SU-DHL-6 (cell line): ENCODE results near the gene ARHGAP6.

Experiments used
- H2AFZ ChIP-seq: fragments of 200-600 bp; sonication (generic); 2 replicates; pipeline ENCODE4 v1.6.1; 2014; ENCODE audit warnings: low read depth, mild to moderate bottlenecking, moderate library complexity, mixed read lengths, antibody characterized with exemption, low read length; ENCODE audit not compliant: severe bottlenecking
- H3F3A ChIP-seq: fragments of 200-600 bp; shearing (Covaris generic); 2 replicates; pipeline ENCODE4 v1.6.0; 2016; ENCODE audit warnings: antibody characterized with exemption, mild to moderate bottlenecking; ENCODE audit not compliant: insufficient read depth
- H3K27ac ChIP-seq: fragments of 200-600 bp; sonication (generic); 2 replicates; pipeline ENCODE4 v1.5.1; 2016; ENCODE audit warnings: low read depth, mild to moderate bottlenecking, low read length, moderate library complexity, mixed read lengths
- H3K27me3 ChIP-seq: fragments of 200-600 bp; sonication (generic), shearing (Covaris generic); 2 replicates; pipeline ENCODE4 v1.6.0; 2014; ENCODE audit warnings: mild to moderate bottlenecking, low read length
- H3K36me3 ChIP-seq: fragments of 200-600 bp; sonication (generic); 2 replicates; pipeline ENCODE4 v1.6.1; 2014; ENCODE audit warnings: mild to moderate bottlenecking, low read length, mixed read lengths
- H3K4me2 ChIP-seq: fragments of 300-600, 200-600 bp; shearing (Covaris generic), sonication (generic); 2 replicates; pipeline ENCODE4 v1.6.0; 2014; ENCODE audit warnings: low read length, low read depth, mild to moderate bottlenecking; ENCODE audit not compliant: poor library complexity, severe bottlenecking
- H3K4me3 ChIP-seq: fragments of 200-600 bp; sonication (generic); 2 replicates; pipeline ENCODE4 v1.5.1; 2014; ENCODE audit warnings: antibody characterized with exemption, low read length, mild to moderate bottlenecking, mixed read lengths; ENCODE audit not compliant: insufficient read depth, poor library complexity, severe bottlenecking
- H3K79me2 ChIP-seq: fragments of 200-600 bp; sonication (generic); 2 replicates; pipeline ENCODE4 v1.6.1; 2014; ENCODE audit warnings: mild to moderate bottlenecking, low read length, moderate library complexity; ENCODE audit not compliant: insufficient read depth
- H3K9ac ChIP-seq: fragments of 200-600 bp; sonication (generic); 2 replicates; pipeline ENCODE4 v1.7.0; 2014; ENCODE audit warnings: mild to moderate bottlenecking, low read length
- H3K9me2 ChIP-seq: fragments of 200-600 bp; sonication (generic); replicated peaks from 2 replicates; pipeline ENCODE4 v1.6.1; 2014; ENCODE audit warnings: low read length; ENCODE audit not compliant: insufficient read depth
- H3K9me3 ChIP-seq: fragments of 200-600 bp; sonication (generic); 2 replicates; pipeline ENCODE4 v1.6.1; 2014; ENCODE audit warnings: low read length, mixed read lengths; ENCODE audit not compliant: insufficient read depth
- H4K20me1 ChIP-seq: fragments of 200-600 bp; sonication (generic); 2 replicates; pipeline ENCODE4 v1.6.1; 2014; ENCODE audit warnings: low read depth, mild to moderate bottlenecking, antibody characterized with exemption, low read length, moderate library complexity, mixed read lengths
- CTCF ChIP-seq: fragments of 200-600 bp; sonication (generic); IDR thresholded peaks from one replicate; pipeline ENCODE4 v1.5.1; 2017; ENCODE audit warnings: antibody characterized with exemption, mild to moderate bottlenecking, low read length, moderate library complexity; ENCODE audit not compliant: insufficient read depth, poor library complexity, severe bottlenecking
- EZH2phosphoT487 ChIP-seq: fragments of 200-600 bp; sonication (generic), shearing (Covaris generic); conservative IDR thresholded peaks from 2 replicates; pipeline ENCODE4 v1.6.1; 2018; ENCODE audit warnings: mild to moderate bottlenecking, antibody characterized with exemption, low read length, moderate library complexity, mixed read lengths

ARHGAP6 gene

GRCh38 chrX:11261260-11261659 lies 404.5 kb downstream of the ARHGAP6 start:
- H2AFZ ChIP-seq = no peak overlapping the region
- no peaks in the 10 kb centered on the region for H3K9me3 ChIP-seq
- H3K27me3 ChIP-seq = no peaks in the 10 kb centered on the region
- no peak overlapping the region for H3K4me3 ChIP-seq
- H3F3A ChIP-seq = no peaks in the 10 kb centered on the region
- no peak overlapping the region for H3K27ac ChIP-seq
- H3K36me3 ChIP-seq = no peaks in the 10 kb centered on the region
- H3K9ac ChIP-seq = no peak overlapping the region
- no peaks in the 10 kb centered on the region for H4K20me1 ChIP-seq
- no peaks in the 10 kb centered on the region for H3K9me2 ChIP-seq
- H3K4me2 ChIP-seq = no peak overlapping the region
- TF ChIP-seq EZH2phosphoT487 = no peak
- TF ChIP-seq CTCF = no peak
- no peaks in the 10 kb centered on the region for H3K79me2 ChIP-seq

DNA sequence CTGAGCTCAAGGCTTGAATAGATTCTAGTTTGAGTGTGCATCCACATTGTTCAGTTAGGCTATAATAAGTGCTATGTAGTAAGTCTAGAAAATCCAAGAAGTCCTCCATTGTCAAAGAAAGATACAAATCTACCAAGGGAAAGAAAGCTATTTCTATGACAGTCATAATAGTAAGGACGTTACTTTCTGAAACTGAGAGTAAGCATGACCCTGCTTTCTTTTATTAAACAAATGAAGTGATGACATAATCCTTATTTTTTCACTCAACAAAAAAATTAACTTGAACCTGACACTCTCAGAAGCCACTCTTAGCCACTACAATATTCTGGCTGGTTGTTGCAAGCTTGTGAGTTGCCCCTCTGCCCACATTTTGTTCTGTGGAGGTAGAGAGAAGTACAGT lies 406.3 kb downstream of the ARHGAP6 start:
- Histone ChIP-seq H3K36me3 (no peaks in the 10 kb centered on the region), H3K79me2 (no peaks in the 10 kb centered on the region), H3K9me3 (no peaks in the 10 kb centered on the region), H3K27me3 (no peaks in the 10 kb centered on the region), H3K9ac (no peak overlapping the region), H2AFZ (no peak overlapping the region), H3K4me3 (no peak overlapping the region), H3K4me2 (no peak overlapping the region), H3K27ac (no peak overlapping the region), H3F3A (no peaks in the 10 kb centered on the region), H4K20me1 (no peaks in the 10 kb centered on the region), H3K9me2 (no peaks in the 10 kb centered on the region)
- no peak for TF ChIP-seq CTCF
- TF ChIP-seq EZH2phosphoT487 = no peak

- Histone ChIP-seq H3K36me3 (no peaks in the 10 kb centered on the region), H2AFZ (no peak overlapping the region), H3K9me3 (no peaks in the 10 kb centered on the region), H4K20me1 (no peaks in the 10 kb centered on the region), H3K27me3 (no peaks in the 10 kb centered on the region), H3F3A (no peaks in the 10 kb centered on the region), H3K9ac (no peak overlapping the region), H3K4me3 (no peak overlapping the region), H3K79me2 (no peaks in the 10 kb centered on the region), H3K4me2 (no peak overlapping the region), H3K9me2 (no peaks in the 10 kb centered on the region), H3K27ac (no peak overlapping the region)
- TF ChIP-seq CTCF (no peak), EZH2phosphoT487 (no peak)
Measured at GRCh38 chrX:11257711-11258110, 408.0 kb downstream of the ARHGAP6 start.

DNA sequence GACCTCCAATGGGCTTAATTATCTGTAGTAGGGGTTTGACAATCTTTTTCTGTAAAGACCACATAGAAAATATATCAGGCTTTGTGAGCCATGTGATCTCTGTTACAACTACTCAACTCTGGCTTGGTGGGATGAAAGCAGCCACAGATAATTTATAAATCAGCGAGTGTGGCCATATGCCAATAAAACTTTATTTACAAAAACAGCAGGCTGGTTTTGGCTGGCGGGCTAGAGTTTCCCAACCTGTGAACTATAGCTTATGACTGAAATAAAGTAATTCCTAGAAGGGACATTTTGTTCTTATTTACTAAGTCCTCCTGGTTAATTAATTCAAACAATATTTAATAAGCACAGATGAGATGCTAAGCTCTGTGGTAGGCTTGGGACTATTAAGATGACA lies 408.4 kb downstream of the ARHGAP6 start:
- TF ChIP-seq CTCF = no peak
- TF ChIP-seq EZH2phosphoT487 = no peak
- H4K20me1 ChIP-seq = no peaks in the 10 kb centered on the region
- H3K27ac ChIP-seq = no peak overlapping the region
- no peak overlapping the region for H3K4me3 ChIP-seq
- no peaks in the 10 kb centered on the region for H3F3A ChIP-seq
- H3K36me3 ChIP-seq = no peaks in the 10 kb centered on the region
- H3K4me2 ChIP-seq = no peak overlapping the region
- no peaks in the 10 kb centered on the region for H3K27me3 ChIP-seq
- no peaks in the 10 kb centered on the region for H3K9me3 ChIP-seq
- no peaks in the 10 kb centered on the region for H3K9me2 ChIP-seq
- H2AFZ ChIP-seq = no peak overlapping the region
- no peak overlapping the region for H3K9ac ChIP-seq
- no peaks in the 10 kb centered on the region for H3K79me2 ChIP-seq
